IMR-90 (cell line): ENCODE measurements around the gene NAV1.

Experiments used
- CEBPB ChIP-seq: IDR thresholded peaks from 2 replicates; pipeline ENCODE4 v1.6.1; 2012; ENCODE audit warnings: low read depth, low read length, improper control_type of control experiment
- CTCF ChIP-seq: conservative IDR thresholded peaks from 2 replicates; pipeline ENCODE4 v1.5.1; 2012; ENCODE audit warnings: mild to moderate bottlenecking, low read depth, low read length, improper control_type of control experiment
- FOS ChIP-seq: fragments of 150-350 bp; IDR thresholded peaks from 2 replicates; pipeline ENCODE4 v1.6.1; 2016; ENCODE audit warnings: low read depth, low read length
- MXI1 ChIP-seq: IDR thresholded peaks from 2 replicates; pipeline ENCODE4 v1.6.1; 2012; ENCODE audit warnings: low read depth, mild to moderate bottlenecking, low read length, moderate library complexity, borderline replicate concordance
- POLR2A ChIP-seq: IDR thresholded peaks from 2 replicates; pipeline ENCODE4 v1.6.1; 2012; ENCODE audit warnings: mild to moderate bottlenecking, low read depth, low read length
- RAD21 ChIP-seq: IDR thresholded peaks from 2 replicates; pipeline ENCODE4 v1.6.1; 2012; ENCODE audit warnings: low read length, improper control_type of control experiment
- RFX5 ChIP-seq: IDR thresholded peaks from 2 replicates; pipeline ENCODE4 v1.8.0; 2012; ENCODE audit warnings: low read depth, mild to moderate bottlenecking, low read length, moderate library complexity

GRCh38 chr1:201555593-201555945 is 16.6 kb downstream of the NAV1 start:
- TF ChIP-seq CTCF (no peak), POLR2A (no peak), CEBPB (no peak), FOS (no peak), RFX5 (no peak), RAD21 (no peak), MXI1 (no peak)
